GM18511 (cell line): Measurements from ENCODE around the gene TMEM88.
A peak's percentile ranks its signal among the peaks of the same experiment; 100 is the strongest.
"Not testable (repeated sequence)": the region's sequence is repeated elsewhere in the genome, so short reads cannot be mapped to it uniquely, and the experiment has no call there.

ENCODE experiments used
- ATAC-seq: cut with Tn5 transposase; IDR thresholded peaks from one replicate; pipeline ENCODE4 v1.9.1; 2021; ENCODE audit warnings: mild to moderate bottlenecking, moderate library complexity; ENCODE audit not compliant: unreplicated experiment

TMEM88 gene

GRCh38 chr17:7855660-7856010 is 769 bp downstream of the TMEM88 start:
- ATAC-seq, result no peak

- ATAC-seq, result no peak
Measured at GRCh38 chr17:7856011-7856810, 1.3 kb downstream of the TMEM88 start.

- ATAC-seq, result peak; percentile 81
Measured at GRCh38 chr17:7856811-7857712, 2.2 kb downstream of the TMEM88 start, which contains the start of gene NAA38. Gene NAA38, minus strand, starts transcription at chr17:7857559. Its CDS starts 96 bp downstream, at chr17:7857463.

- peak; percentile 41 for ATAC-seq
Measured at GRCh38 chr17:7857713-7858521, 3.1 kb downstream of the TMEM88 start, which contains the start of gene CYB5D1. Gene CYB5D1, plus strand, starts transcription at chr17:7858003. Its CDS starts 132 bp downstream, at chr17:7858135.

- no peak for ATAC-seq
Measured at GRCh38 chr17:7858522-7858810, 3.6 kb downstream of the TMEM88 start.

GRCh38 chr17:7859028-7859427 is 4.2 kb downstream of the TMEM88 start:
- no peak for ATAC-seq

GRCh38 chr17:7862692-7863437 is 8.0 kb downstream of the TMEM88 start:
- no peak for ATAC-seq

GRCh38 chr17:7864384-7864783 is 9.5 kb downstream of the TMEM88 start:
- not testable (repeated sequence) for ATAC-seq

- no peak for ATAC-seq
Measured at GRCh38 chr17:7864995-7865650, 10.3 kb downstream of the TMEM88 start.

GRCh38 chr17:7867881-7868329 is 13.0 kb downstream of the TMEM88 start:
- no peak for ATAC-seq

GRCh38 chr17:7873051-7873450 is 18.2 kb downstream of the TMEM88 start:
- ATAC-seq, result no peak

- no peak for ATAC-seq
Measured at GRCh38 chr17:7875804-7876370, 21.0 kb downstream of the TMEM88 start.

- no peak for ATAC-seq
Measured at GRCh38 chr17:7878234-7878633, 23.4 kb downstream of the TMEM88 start.

- ATAC-seq, result no peak
Measured at GRCh38 chr17:7880076-7880868, 25.4 kb downstream of the TMEM88 start.

GRCh38 chr17:7881276-7882054 is 26.6 kb downstream of the TMEM88 start:
- no peak for ATAC-seq

GRCh38 chr17:7882068-7882467 is 27.2 kb downstream of the TMEM88 start:
- no peak for ATAC-seq

- ATAC-seq, result no peak
Measured at GRCh38 chr17:7882629-7883028, 27.8 kb downstream of the TMEM88 start.
